GM18907 (cell line): ENCODE measurements around the gene HNRNPA2B1.
"Not testable (repeated sequence)": the region's sequence is repeated elsewhere in the genome, so short reads cannot be mapped to it uniquely, and the experiment has no call there.

Experiments used
- ATAC-seq: cut with Tn5 transposase; IDR thresholded peaks from one replicate; pipeline ENCODE4 v1.9.1; 2021; ENCODE audit warnings: mild to moderate bottlenecking, moderate library complexity; ENCODE audit not compliant: unreplicated experiment

Gene HNRNPA2B1

GRCh38 chr7:26185844-26186180, 14.7 kb downstream of the HNRNPA2B1 start:
- no peak for ATAC-seq

- ATAC-seq: peak; percentile 52
These were observed 15.3 kb downstream of the HNRNPA2B1 start for GRCh38 chr7:26185131-26185843.

DNA sequence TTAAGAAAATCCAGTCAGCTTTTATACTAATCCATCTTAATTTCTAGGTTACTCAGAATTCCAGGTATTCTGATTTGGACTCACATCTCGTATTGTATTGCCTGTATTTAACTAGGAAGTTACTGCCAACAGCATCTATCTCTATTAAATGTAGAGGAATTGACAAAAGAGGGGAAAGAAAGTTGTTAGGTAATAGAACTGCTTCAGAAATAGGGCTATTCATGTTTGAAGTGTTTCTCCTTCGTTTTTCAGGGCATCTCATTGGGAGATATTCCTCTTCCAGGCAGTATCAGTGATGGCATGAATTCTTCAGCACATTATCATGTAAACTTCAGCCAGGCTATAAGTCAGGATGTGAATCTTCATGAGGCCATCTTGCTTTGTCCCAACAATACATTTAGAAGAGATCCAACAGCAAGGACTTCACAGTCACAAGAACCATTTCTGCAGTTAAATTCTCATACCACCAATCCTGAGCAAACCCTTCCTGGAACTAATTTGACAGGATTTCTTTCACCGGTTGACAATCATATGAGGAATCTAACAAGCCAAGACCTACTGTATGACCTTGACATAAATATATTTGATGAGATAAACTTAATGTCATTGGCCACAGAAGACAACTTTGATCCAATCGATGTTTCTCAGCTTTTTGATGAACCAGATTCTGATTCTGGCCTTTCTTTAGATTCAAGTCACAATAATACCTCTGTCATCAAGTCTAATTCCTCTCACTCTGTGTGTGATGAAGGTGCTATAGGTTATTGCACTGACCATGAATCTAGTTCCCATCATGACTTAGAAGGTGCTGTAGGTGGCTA, 16.1 kb downstream of the HNRNPA2B1 start:
- ATAC-seq: not testable (repeated sequence)

DNA sequence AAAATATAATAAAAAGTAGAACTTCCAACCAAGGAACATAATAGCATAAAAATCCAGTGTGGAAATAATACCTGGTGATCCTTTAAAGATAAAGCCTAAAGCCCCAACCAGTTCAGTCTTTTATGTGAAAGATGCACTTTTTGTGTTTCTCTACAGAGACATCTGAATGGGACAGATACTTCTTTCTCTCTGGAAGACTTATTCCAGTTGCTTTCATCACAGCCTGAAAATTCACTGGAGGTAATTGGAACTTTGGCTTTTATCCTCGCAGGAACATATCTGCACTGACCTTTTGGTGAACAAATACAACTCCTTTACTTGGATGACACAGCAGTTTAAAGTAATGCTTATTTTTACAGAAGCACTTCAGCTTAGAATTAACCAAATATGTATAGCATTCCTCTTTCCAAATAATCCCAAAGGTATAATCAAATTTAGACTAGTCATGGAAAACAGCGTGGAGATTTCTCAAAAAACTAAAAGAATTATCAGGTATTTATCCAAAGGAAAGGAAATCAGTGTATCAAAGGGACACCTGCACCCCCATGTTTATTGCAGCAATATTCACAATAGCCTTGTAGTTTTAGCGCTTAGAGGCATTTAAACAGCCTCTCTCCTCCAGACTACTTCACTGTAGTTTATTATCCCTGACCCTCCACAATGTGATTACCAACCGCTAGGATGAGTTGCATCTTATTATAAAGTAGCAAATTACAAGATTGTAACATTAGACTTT, 16.8 kb downstream of the HNRNPA2B1 start:
- no peak for ATAC-seq

GRCh38 chr7:26182706-26183105, 17.8 kb downstream of the HNRNPA2B1 start:
- ATAC-seq: no peak

GRCh38 chr7:26182283-26182682, 18.3 kb downstream of the HNRNPA2B1 start:
- no peak for ATAC-seq

GRCh38 chr7:26181474-26182227, 18.9 kb downstream of the HNRNPA2B1 start:
- no peak for ATAC-seq

GRCh38 chr7:26180792-26181198, 19.8 kb downstream of the HNRNPA2B1 start:
- no peak for ATAC-seq

DNA sequence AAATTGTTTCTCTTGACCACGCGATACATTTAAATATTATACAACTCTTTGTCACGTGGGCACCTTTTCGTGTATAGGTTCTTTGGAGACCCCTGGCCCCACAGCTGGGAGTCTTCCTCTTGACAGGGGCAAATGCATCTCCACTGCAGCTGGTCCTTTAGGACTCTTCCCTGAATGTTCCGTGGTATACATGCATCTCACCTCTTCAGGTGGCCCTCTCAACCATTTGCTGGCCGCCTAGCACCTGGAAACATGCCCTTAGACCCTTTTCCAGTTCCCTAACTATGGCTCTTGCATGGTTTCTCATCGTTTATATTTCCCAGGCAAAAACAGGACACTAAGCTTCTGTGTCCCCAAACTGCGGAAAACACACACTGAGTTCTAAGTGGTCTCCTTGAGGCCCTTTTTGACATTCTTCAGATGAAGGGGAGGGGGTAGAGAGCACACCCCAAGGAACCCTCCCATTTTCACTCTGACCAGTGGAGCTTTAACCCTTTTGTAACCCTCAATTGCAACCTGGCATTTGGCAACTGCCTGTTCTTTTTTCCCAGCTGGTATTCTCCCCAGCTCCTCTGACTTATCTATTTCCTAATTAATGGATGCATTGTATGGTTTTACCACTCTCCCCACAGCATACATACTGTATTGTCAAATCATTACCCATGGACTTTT, 20.6 kb downstream of the HNRNPA2B1 start:
- no peak for ATAC-seq

DNA sequence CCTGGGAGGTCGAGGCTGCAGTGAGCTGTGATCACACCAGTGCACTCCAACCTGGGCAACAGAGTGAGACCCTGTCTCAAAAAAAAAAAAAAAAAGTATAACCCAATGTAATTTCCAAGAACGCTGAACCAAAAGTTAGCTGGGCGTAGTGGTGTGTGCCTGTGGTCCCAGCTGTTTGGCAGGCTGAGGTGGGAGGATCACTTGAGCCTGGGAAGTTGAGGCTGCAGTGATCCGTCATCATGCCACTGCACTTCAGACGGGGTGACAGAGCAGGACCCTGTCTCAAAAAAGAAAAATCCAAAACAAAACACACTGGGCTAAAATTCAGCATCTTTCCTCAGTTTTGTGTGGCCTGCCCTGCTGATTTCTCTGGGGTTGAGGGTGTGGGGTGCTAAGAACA, 21.1 kb downstream of the HNRNPA2B1 start:
- ATAC-seq: no peak

- ATAC-seq: no peak
These were observed 22.1 kb downstream of the HNRNPA2B1 start for GRCh38 chr7:26178272-26178960.

- not testable (repeated sequence) for ATAC-seq
These were observed 23.3 kb downstream of the HNRNPA2B1 start for GRCh38 chr7:26177269-26177668.

DNA sequence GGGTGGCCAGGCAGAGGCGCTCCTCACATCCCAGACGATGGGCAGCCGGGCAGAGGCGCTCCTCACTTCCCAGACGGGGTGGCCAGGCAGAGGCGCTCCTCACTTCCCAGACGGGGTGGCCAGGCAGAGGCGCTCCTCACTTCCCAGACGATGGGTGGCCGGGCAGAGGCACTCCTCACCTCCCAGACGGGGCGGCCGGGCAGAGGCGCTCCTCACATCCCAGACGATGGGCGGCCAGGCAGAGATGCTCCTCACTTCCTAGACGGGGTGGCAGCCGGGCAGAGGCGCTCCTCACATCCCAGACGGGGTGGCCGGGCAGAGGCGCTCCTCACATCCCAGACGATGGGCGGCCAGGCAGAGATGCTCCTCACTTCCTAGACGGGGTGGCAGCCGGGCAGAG, 23.9 kb downstream of the HNRNPA2B1 start:
- ATAC-seq: not testable (repeated sequence)

DNA sequence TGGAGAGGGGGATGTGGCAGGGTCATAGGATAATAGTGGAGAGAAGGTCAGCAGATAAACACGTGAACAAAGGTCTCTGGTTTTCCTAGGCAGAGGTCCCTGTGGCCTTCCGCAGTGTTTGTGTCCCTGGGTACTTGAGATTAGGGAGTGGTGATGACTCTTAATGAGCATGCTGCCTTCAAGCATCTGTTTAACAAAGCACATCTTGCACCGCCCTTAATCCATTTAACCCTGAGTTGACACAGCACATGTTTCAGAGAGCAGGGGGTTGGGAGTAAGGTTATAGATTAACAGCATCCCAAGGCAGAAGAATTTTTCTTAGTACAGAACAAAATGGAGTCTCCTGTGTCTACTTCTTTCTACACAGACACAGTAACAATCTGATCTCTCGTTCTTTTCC, 24.6 kb downstream of the HNRNPA2B1 start:
- not testable (repeated sequence) for ATAC-seq

DNA sequence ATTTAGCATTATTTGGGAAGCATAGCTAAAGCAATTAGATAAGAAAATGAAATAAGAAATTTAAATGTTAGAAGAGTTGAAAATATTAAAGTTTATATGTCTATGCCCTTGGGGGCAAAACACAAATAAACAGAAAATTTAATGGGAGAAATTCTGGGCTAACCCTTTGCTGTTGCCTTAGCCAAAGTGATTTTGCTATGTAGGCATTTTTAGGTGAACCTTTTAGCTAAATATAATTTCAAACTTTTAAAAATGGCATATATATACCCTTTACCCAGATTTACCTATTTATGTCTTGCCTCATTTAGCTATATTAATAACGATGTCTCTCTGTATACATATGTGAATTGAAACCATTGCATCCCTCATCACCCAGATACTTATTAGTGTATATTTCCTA, 28.5 kb downstream of the HNRNPA2B1 start:
- no peak for ATAC-seq

GRCh38 chr7:26171601-26172000, 28.9 kb downstream of the HNRNPA2B1 start:
- ATAC-seq: no peak

- no peak for ATAC-seq
These were observed 29.9 kb downstream of the HNRNPA2B1 start for GRCh38 chr7:26170663-26171062.

GRCh38 chr7:26169271-26169670, 31.3 kb downstream of the HNRNPA2B1 start:
- no peak for ATAC-seq

GRCh38 chr7:26168458-26169023, 32.0 kb downstream of the HNRNPA2B1 start:
- no peak for ATAC-seq
